ENCODE results near the gene IFI27L2.

IFI27L2 gene

GRCh38 chr14:94098326-94098992 lies 30.9 kb downstream of the IFI27L2 start:
- DNase-seq: no peak

GRCh38 chr14:94097091-94097490 lies 32.3 kb downstream of the IFI27L2 start:
- no peak for DNase-seq

DNA sequence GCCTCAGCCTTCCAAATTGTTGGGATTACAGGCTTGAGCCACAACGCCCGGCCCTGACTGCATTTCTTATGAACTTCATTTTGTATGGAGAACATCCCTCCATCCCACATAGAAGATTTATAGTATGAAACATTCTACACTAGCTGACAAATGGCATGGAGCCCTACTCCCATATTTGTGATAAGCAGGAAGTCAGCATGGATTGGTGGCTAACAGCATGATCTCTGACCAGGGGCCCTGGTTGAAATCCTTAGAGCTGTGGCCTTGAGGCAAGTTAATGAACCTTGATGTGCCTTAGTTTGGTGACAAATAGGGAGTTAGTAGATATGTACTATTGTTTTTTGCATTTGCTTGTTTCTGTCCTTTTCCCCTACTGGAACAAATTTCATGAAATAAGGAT lies 36.0 kb downstream of the IFI27L2 start:
- no peak for DNase-seq

GRCh38 chr14:94089479-94089878 lies 39.9 kb downstream of the IFI27L2 start:
- no peak for DNase-seq

DNA sequence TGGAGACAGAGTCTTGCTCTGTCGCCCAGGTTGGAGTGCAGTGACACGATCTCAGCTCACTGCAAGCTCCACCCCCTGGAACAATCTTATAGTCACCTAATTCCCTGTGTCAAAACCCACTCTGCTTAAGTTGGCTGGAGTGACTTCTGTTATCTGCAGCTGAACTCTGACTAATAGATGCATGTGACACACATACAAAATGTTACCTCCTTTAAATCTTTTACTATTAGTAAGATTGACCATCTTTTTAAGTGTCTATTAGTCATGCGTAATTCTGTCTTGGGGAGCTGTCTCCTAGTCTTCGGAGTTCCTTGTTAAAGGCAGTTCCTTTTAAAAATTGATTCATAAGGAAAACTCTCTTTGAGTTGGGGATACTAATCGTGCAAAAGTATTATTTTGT lies 40.9 kb downstream of the IFI27L2 start:
- no peak for DNase-seq

DNA sequence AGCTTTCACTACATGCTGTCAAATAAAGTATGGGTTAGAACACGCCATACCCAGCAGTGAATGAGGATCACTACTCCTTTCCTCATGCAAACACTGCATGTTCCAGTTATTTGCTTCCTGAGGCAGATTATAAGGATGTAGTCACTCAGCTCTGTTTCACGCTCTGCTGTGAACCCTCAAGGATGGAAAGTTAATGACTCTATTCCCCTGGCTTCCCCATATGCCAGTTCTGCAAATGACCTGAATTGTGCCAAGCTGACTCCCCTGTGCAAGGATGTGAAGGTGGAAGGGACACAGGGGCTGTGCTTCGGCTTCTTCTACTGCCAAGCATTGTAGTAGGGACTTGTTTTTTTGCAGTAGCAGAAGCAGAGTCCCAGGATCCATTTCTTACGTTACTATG lies 41.5 kb downstream of the IFI27L2 start:
- DNase-seq: no peak

GRCh38 chr14:94081386-94081820 lies 48.0 kb downstream of the IFI27L2 start:
- no peak for DNase-seq

DNA sequence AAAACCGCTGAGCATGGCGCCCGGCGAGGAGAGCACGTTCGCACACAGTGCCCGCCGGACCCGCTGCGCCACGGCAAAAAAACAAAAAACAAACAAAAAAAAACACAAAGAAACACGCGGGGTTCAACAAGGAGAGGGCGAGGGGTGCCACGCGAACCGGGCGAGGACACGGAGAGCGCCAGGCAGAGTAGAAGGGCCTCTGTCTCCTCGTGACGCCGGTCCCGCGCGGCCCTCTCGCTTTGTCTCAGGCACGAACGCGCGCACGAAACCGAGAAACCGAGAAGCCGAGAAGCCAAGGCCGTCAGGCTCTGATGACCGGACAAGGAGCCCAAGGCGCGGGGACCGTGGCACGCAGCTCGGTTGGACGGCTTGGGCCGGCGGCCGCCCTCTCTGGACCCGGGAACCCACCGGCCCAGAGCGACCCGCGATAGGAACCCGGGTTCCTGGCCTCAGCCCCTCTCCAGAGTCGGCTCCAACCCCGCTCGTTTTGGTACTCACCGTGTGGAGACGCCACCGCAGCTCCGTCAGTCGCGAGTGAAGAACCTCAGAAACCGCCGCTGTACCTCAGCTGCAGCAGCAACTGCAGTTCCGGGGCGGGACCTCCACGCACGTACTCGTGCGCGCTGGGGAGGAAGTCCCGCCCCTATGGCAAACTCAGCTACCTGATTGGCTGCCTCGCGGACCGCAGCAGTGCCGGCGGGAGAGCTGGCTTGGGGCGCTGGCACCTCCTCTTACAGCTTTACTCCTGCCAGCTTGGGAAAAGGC lies 48.6 kb downstream of the IFI27L2 start, which contains the start of the genes DDX24 and IFI27L1:
Gene DDX24, minus strand, starts transcription at position 582 of the 765 bp plus-strand sequence. CDS start 1,460 bp downstream, outside the sequence.
Gene IFI27L1, plus strand, starts transcription at position 690 of the 765 bp plus-strand sequence. CDS start 15,628 bp downstream, outside the sequence.
- DNase-seq: peak; percentile 93 to 94

- peak in 1 of 2 donors; percentile 7 for DNase-seq
Observed at GRCh38 chr14:94079891-94080620, 49.3 kb downstream of the IFI27L2 start.

DNA sequence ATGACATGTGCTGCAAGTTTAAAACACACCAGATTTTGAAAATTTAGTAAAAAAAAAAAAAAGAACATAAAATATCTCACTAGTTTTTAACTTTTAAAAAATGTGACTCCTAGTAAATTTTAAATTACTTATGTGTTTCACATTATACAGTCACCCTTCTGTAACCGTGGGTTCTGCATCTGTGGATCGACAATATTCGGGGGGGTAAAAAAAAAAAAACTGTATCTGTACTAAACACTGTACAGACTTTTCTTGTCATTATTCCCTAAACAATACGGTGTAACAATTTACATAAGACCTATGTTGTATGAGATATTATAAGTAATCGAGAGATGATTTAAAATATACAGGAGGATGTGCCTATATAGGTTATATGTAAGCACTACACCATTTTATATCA lies 51.6 kb downstream of the IFI27L2 start:
- DNase-seq: no peak
